ENCODE results near the gene KCNH6. TPM values are rescaled to one million over a fixed set of nuclear protein-coding genes. Genes with fewer than 3 reads are reported as not detected.

KCNH6 gene
- total and polyA plus RNA-seq, 9 of the 15 experiments (the other 6 are each of a cell fraction or from before 2014, with no cell fraction given): not detected

DNA sequence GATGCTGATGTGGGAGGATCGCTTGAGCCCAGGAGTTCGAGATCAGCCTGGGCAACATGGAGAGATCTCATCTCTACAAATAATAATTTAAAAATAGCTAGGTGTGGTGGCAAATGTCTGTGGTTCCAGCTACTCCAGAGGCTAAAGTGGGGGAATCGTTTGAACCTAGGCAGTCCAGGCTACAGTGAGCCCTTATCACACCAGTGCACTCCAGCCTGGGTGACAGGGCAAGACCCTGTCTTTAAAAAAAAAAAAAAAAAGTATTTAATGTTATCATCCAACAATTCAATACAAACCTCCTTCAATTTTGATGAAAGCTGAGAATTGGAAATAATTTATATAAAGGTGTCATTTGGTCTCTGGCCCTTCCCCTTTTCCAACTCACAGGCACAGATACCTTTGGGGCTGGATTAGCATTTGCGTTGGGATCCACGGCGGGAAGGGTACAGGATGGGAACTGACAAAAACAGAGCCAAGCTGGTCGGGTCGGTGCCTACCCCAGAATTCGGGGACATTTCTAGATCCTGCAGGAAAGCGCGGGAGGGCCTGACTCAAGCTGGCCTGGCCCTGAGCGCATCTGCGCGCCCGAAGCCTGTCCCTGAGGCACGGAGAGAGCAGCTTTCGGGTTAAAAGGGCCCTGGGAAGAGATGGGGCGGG, 26.3 kb downstream of the KCNH6 start (continued):
- TF ChIP-seq, protein P1, sequence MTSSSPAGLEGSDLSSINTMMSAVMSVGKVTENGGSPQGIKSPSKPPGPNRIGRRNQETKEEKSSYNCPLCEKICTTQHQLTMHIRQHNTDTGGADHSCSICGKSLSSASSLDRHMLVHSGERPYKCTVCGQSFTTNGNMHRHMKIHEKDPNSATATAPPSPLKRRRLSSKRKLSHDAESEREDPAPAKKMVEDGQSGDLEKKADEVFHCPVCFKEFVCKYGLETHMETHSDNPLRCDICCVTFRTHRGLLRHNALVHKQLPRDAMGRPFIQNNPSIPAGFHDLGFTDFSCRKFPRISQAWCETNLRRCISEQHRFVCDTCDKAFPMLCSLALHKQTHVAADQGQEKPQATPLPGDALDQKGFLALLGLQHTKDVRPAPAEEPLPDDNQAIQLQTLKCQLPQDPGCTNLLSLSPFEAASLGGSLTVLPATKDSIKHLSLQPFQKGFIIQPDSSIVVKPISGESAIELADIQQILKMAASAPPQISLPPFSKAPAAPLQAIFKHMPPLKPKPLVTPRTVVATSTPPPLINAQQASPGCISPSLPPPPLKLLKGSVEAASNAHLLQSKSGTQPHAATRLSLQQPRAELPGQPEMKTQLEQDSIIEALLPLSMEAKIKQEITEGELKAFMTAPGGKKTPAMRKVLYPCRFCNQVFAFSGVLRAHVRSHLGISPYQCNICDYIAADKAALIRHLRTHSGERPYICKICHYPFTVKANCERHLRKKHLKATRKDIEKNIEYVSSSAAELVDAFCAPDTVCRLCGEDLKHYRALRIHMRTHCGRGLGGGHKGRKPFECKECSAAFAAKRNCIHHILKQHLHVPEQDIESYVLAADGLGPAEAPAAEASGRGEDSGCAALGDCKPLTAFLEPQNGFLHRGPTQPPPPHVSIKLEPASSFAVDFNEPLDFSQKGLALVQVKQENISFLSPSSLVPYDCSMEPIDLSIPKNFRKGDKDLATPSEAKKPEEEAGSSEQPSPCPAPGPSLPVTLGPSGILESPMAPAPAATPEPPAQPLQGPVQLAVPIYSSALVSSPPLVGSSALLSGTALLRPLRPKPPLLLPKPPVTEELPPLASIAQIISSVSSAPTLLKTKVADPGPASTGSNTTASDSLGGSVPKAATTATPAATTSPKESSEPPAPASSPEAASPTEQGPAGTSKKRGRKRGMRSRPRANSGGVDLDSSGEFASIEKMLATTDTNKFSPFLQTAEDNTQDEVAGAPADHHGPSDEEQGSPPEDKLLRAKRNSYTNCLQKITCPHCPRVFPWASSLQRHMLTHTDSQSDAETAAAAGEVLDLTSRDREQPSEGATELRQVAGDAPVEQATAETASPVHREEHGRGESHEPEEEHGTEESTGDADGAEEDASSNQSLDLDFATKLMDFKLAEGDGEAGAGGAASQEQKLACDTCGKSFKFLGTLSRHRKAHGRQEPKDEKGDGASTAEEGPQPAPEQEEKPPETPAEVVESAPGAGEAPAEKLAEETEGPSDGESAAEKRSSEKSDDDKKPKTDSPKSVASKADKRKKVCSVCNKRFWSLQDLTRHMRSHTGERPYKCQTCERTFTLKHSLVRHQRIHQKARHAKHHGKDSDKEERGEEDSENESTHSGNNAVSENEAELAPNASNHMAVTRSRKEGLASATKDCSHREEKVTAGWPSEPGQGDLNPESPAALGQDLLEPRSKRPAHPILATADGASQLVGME (CRISPR knock-in tag; IDR thresholded peaks at IDR 0.05): no peak
- TF ChIP-seq ADNP (tag; IDR thresholded peaks at IDR 0.05): no peak
- TF ChIP-seq, protein P2, sequence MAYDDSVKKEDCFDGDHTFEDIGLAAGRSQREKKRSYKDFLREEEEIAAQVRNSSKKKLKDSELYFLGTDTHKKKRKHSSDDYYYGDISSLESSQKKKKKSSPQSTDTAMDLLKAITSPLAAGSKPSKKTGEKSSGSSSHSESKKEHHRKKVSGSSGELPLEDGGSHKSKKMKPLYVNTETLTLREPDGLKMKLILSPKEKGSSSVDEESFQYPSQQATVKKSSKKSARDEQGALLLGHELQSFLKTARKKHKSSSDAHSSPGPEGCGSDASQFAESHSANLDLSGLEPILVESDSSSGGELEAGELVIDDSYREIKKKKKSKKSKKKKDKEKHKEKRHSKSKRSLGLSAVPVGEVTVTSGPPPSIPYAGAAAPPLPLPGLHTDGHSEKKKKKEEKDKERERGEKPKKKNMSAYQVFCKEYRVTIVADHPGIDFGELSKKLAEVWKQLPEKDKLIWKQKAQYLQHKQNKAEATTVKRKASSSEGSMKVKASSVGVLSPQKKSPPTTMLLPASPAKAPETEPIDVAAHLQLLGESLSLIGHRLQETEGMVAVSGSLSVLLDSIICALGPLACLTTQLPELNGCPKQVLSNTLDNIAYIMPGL (CRISPR knock-in tag; IDR thresholded peaks at IDR 0.05): peak; percentile 53; the same call in 1 of the 2 replicates
- TF ChIP-seq TBL1XR1 (IDR thresholded peaks at IDR 0.05; ENCODE audit: low read length in 2 of 2): peak in 1 of 2 experiments; percentile 30; a peak in 1 of 4 replicates
- TF ChIP-seq, protein P3, sequence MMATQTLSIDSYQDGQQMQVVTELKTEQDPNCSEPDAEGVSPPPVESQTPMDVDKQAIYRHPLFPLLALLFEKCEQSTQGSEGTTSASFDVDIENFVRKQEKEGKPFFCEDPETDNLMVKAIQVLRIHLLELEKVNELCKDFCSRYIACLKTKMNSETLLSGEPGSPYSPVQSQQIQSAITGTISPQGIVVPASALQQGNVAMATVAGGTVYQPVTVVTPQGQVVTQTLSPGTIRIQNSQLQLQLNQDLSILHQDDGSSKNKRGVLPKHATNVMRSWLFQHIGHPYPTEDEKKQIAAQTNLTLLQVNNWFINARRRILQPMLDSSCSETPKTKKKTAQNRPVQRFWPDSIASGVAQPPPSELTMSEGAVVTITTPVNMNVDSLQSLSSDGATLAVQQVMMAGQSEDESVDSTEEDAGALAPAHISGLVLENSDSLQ (IDR thresholded peaks at IDR 0.05): no peak
- TF ChIP-seq, protein P4, sequence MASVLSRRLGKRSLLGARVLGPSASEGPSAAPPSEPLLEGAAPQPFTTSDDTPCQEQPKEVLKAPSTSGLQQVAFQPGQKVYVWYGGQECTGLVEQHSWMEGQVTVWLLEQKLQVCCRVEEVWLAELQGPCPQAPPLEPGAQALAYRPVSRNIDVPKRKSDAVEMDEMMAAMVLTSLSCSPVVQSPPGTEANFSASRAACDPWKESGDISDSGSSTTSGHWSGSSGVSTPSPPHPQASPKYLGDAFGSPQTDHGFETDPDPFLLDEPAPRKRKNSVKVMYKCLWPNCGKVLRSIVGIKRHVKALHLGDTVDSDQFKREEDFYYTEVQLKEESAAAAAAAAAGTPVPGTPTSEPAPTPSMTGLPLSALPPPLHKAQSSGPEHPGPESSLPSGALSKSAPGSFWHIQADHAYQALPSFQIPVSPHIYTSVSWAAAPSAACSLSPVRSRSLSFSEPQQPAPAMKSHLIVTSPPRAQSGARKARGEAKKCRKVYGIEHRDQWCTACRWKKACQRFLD (CRISPR knock-in tag; IDR thresholded peaks at IDR 0.05): no peak; the same call in 1 of the 2 replicates
- TF ChIP-seq, protein P5, sequence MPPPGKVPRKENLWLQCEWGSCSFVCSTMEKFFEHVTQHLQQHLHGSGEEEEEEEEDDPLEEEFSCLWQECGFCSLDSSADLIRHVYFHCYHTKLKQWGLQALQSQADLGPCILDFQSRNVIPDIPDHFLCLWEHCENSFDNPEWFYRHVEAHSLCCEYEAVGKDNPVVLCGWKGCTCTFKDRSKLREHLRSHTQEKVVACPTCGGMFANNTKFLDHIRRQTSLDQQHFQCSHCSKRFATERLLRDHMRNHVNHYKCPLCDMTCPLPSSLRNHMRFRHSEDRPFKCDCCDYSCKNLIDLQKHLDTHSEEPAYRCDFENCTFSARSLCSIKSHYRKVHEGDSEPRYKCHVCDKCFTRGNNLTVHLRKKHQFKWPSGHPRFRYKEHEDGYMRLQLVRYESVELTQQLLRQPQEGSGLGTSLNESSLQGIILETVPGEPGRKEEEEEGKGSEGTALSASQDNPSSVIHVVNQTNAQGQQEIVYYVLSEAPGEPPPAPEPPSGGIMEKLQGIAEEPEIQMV (tag; conservative IDR thresholded peaks at IDR 0.05; ENCODE audit: low read depth): no peak
- no peak for TF ChIP-seq ZNF699 (CRISPR knock-in tag; IDR thresholded peaks at IDR 0.05; ENCODE audit: insufficient replicate concordance)
- no peak for TF ChIP-seq BRD9 (IDR thresholded peaks at IDR 0.05; ENCODE audit: low read depth, partially characterized antibody)
- no peak for TF ChIP-seq FOXJ3 (CRISPR knock-in tag; IDR thresholded peaks at IDR 0.05)
- no peak for TF ChIP-seq SNRNP70 (optimal IDR thresholded peaks at IDR 0.05; ENCODE audit: low read depth, low read length)
- no peak for TF ChIP-seq ZNF707 (CRISPR knock-in tag; conservative IDR thresholded peaks at IDR 0.05)
